Upper lobe of right lung (tissue), 1 donor: ENCODE results near the gene C13orf42. TPM values are rescaled to one million over a fixed set of nuclear protein-coding genes. Genes with fewer than 3 reads are reported as not detected.

Source experiments
- ATAC-seq: fragments of 200-7000 bp; cut with Tn5 transposase; one replicate; pipeline ENCODE4 v1.9.1; 2020; ENCODE audit warnings: mild to moderate bottlenecking, moderate library complexity
- DNase-seq: peaks from one replicate; pipeline ENCODE4 v3.0.0-alpha.2; 2020
- H3K27ac ChIP-seq: fragments of 200-600 bp; one replicate; pipeline ENCODE4 v1.8.0; 2022
- H3K27me3 ChIP-seq: fragments of 200-600 bp; one replicate; pipeline ENCODE4 v1.8.0; 2022; ENCODE audit warnings: mild to moderate bottlenecking
- H3K36me3 ChIP-seq: fragments of 200-600 bp; one replicate; pipeline ENCODE4 v1.8.0; 2022
- H3K4me1 ChIP-seq: fragments of 200-600 bp; one replicate; pipeline ENCODE4 v1.8.0; 2022
- H3K4me3 ChIP-seq: fragments of 200-600 bp; one replicate; pipeline ENCODE4 v1.8.0; 2022; ENCODE audit warnings: mild to moderate bottlenecking
- H3K9me3 ChIP-seq: fragments of 200-600 bp; one replicate; pipeline ENCODE4 v1.8.0; 2022
- intact Hi-C: fragments of 100-400 bp; cut with DNase I; formaldehyde crosslinking; loops from one replicate; pipeline ENCODE4 v1.11.0; 2022
- total RNA-seq: library from RNA; stranded (reverse); fragmentation: NEBNext Ultra II Directional; extraction: Animal tissue kit (Norgen Biotek cat#: 25700); gene quantifications from one replicate; pipeline ENCODE4 v1.2.1, GENCODE V29; 2021
- TF ChIP-seq, protein P1 (sequence below): fragments of 200-600 bp; IDR thresholded peaks from one replicate; pipeline ENCODE4 v1.8.0; 2022; ENCODE audit warnings: antibody characterized with exemption
- donor health status: DM: no; HTN: yes; CAD: no; lungs with severe emphysema.

Gene C13orf42
- total RNA-seq, 1 donor from 2014 or later: not detected

- Histone ChIP-seq H3K4me1 (peaks cover 3% of the 10 kb centered on the region), H3K27me3 (no peaks in the 10 kb centered on the region), H3K9me3 (no peaks in the 10 kb centered on the region), H3K36me3 (no peaks in the 10 kb centered on the region), H3K27ac (no peak overlapping the region), H3K4me3 (no peak overlapping the region)
- ATAC-seq: no peak
- intact Hi-C loops: no loop called here
- DNase-seq: no peak
- TF ChIP-seq, protein P1, sequence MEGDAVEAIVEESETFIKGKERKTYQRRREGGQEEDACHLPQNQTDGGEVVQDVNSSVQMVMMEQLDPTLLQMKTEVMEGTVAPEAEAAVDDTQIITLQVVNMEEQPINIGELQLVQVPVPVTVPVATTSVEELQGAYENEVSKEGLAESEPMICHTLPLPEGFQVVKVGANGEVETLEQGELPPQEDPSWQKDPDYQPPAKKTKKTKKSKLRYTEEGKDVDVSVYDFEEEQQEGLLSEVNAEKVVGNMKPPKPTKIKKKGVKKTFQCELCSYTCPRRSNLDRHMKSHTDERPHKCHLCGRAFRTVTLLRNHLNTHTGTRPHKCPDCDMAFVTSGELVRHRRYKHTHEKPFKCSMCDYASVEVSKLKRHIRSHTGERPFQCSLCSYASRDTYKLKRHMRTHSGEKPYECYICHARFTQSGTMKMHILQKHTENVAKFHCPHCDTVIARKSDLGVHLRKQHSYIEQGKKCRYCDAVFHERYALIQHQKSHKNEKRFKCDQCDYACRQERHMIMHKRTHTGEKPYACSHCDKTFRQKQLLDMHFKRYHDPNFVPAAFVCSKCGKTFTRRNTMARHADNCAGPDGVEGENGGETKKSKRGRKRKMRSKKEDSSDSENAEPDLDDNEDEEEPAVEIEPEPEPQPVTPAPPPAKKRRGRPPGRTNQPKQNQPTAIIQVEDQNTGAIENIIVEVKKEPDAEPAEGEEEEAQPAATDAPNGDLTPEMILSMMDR: no peak
Measured at GRCh38 chr13:51068501-51068900, 42.6 kb downstream of the C13orf42 start.

- DNase-seq: no peak
- H3K27me3 ChIP-seq: no peaks in the 10 kb centered on the region
- ATAC-seq: no peak
- H3K4me1 ChIP-seq: peaks cover 3% of the 10 kb centered on the region
- no peak overlapping the region for H3K27ac ChIP-seq
- TF ChIP-seq, protein P1: no peak
- intact Hi-C loops: no loop called here
- H3K4me3 ChIP-seq: no peak overlapping the region
- H3K36me3 ChIP-seq: no peaks in the 10 kb centered on the region
- H3K9me3 ChIP-seq: no peaks in the 10 kb centered on the region
Measured at GRCh38 chr13:51067706-51068105, 43.4 kb downstream of the C13orf42 start.

DNA sequence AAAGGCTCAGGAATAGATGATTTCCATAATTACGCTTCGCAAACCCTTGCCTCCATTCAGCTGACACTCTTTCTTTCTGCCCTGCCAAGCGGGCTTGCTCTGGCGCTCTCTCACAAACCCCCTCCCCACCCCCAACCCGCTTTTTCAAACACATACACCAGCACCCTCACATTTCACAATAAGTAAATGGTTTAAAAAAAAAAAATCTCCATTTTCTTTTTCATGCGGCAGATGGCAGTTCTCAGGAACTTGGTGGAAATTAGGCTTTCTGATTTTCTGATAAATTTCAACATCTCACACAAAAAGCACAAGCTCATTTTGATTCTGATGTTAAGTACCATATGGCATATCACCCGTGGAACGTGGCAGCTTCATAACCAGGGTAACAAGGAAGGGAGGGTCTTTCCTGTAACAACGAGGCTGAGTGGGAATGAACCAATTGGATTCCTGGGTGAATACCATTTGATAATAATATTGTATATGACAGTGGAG lies 43.8 kb downstream of the C13orf42 start:
- H3K4me3 ChIP-seq: no peak overlapping the region
- no peaks in the 10 kb centered on the region for H3K9me3 ChIP-seq
- intact Hi-C loops: no loop called here
- TF ChIP-seq, protein P1: no peak
- no peak overlapping the region for H3K27ac ChIP-seq
- DNase-seq: no peak
- H3K36me3 ChIP-seq: no peaks in the 10 kb centered on the region
- no peaks in the 10 kb centered on the region for H3K27me3 ChIP-seq
- no peak for ATAC-seq
- peaks cover 3% of the 10 kb centered on the region for H3K4me1 ChIP-seq

GRCh38 chr13:51066091-51066831 lies 44.8 kb downstream of the C13orf42 start:
- H3K27me3 ChIP-seq: no peaks in the 10 kb centered on the region
- H3K27ac ChIP-seq: no peak overlapping the region
- no peak for DNase-seq
- intact Hi-C loops: no loop called here
- TF ChIP-seq, protein P1: no peak
- H3K9me3 ChIP-seq: no peaks in the 10 kb centered on the region
- no peak overlapping the region for H3K4me3 ChIP-seq
- no peak for ATAC-seq
- H3K36me3 ChIP-seq: no peaks in the 10 kb centered on the region
- peaks cover 3% of the 10 kb centered on the region for H3K4me1 ChIP-seq

DNA sequence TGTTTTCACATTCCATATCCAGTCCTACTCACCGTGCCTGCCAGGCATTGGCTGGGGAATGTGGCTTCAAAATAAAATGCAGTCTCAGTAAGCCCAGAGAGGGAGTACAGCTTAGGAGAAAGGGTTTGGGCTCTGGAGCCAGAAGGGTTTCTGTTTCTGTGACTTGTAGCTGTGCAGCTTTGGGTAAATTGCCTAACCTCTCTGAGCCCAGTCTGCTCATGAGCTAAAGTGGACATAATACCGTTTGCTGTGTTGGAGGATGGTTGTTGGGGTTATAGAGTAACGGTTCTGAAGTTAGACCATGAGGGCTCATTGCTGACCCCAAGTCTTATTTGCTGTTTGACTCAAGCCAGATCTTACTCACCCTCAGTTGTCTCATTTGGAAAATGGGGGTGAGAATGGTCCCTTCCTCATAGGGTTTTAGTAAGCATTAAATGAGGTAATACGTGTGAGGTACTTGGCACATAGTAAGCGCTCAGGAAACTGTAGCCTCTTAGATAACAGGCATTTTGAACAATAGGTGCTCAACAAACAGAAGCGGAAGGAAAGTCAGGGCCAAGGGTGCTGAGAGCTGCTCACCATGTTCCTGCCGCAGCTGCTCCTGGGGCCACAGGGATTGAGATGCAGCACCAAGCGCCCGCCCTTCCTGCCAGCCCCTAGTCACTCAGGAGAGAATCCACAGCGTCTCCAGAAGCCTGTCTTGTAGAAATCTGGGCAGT lies 45.5 kb downstream of the C13orf42 start:
- peaks cover 3% of the 10 kb centered on the region for H3K4me1 ChIP-seq
- no peak for ATAC-seq
- no peak for DNase-seq
- H3K27me3 ChIP-seq: no peaks in the 10 kb centered on the region
- TF ChIP-seq, protein P1: no peak
- H3K4me3 ChIP-seq: no peak overlapping the region
- no peaks in the 10 kb centered on the region for H3K9me3 ChIP-seq
- intact Hi-C loops: no loop called here
- H3K27ac ChIP-seq: no peak overlapping the region
- H3K36me3 ChIP-seq: no peaks in the 10 kb centered on the region
